Measurements from ENCODE around the gene NRDE2.

NRDE2 gene

GRCh38 chr14:90356925-90357324 is 25.2 kb upstream of the NRDE2 start:
- TF ChIP-seq, protein P1, sequence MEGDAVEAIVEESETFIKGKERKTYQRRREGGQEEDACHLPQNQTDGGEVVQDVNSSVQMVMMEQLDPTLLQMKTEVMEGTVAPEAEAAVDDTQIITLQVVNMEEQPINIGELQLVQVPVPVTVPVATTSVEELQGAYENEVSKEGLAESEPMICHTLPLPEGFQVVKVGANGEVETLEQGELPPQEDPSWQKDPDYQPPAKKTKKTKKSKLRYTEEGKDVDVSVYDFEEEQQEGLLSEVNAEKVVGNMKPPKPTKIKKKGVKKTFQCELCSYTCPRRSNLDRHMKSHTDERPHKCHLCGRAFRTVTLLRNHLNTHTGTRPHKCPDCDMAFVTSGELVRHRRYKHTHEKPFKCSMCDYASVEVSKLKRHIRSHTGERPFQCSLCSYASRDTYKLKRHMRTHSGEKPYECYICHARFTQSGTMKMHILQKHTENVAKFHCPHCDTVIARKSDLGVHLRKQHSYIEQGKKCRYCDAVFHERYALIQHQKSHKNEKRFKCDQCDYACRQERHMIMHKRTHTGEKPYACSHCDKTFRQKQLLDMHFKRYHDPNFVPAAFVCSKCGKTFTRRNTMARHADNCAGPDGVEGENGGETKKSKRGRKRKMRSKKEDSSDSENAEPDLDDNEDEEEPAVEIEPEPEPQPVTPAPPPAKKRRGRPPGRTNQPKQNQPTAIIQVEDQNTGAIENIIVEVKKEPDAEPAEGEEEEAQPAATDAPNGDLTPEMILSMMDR (IDR thresholded peaks at IDR 0.05; ENCODE audit: low read depth, low read length, missing control alignments), result no peak
- no peak overlapping the region for H3K4me3 ChIP-seq (replicated peaks; ENCODE audit: low read depth, low read length)
- DNase-seq (ENCODE audit: extremely low read depth, low read depth), result no peak

DNA sequence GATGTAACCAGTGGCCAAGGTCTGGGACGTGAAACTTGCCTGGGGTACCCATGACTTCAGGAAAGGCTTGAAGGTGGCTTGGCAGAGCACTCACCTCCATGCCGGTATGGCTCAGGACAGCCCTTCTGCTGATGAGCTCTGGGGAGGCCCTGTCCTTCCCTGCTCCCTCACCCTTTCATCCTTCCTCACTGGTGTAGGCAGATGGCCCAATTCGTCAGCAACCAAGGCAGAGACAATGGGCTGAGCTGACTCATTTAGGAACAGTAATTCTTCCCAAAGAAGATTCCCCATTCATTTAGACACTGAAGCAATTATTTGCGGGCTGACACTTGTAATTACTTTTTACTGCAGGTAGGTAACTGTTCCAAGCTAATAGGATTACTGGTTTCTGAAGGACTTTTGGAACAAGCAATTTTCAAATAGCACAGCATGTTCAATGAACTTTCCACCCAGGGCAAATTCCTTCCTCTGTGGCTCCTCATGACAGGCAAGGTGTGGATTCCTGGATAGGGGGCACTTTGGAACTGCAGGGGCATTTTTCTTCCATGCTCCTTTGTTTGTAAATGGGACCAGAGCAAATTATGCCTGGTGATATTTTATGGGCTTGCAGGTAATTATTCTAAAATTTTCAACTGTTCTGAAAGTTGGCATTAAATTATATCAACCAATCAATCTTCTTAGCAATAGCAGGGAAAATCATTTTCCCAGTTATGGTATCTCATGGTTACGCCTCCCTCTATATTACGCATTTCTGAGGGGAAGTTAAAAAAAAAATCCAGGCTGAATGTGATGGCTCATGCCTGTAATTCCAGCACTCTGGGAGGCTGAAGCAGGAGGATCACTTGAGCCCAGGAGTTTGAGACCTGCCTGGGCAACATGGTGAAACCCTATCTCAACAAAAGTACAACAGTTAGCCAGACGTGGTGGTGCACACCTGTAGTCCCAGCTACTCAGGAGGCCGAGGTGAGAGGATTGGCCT is 24.1 kb upstream of the NRDE2 start:
- no peak overlapping the region for H3K4me3 ChIP-seq (replicated peaks; ENCODE audit: low read depth, low read length)
- DNase-seq (ENCODE audit: extremely low read depth, low read depth), result no peak
- TF ChIP-seq, protein P1 (IDR thresholded peaks at IDR 0.05; ENCODE audit: low read depth, low read length, missing control alignments), result no peak

DNA sequence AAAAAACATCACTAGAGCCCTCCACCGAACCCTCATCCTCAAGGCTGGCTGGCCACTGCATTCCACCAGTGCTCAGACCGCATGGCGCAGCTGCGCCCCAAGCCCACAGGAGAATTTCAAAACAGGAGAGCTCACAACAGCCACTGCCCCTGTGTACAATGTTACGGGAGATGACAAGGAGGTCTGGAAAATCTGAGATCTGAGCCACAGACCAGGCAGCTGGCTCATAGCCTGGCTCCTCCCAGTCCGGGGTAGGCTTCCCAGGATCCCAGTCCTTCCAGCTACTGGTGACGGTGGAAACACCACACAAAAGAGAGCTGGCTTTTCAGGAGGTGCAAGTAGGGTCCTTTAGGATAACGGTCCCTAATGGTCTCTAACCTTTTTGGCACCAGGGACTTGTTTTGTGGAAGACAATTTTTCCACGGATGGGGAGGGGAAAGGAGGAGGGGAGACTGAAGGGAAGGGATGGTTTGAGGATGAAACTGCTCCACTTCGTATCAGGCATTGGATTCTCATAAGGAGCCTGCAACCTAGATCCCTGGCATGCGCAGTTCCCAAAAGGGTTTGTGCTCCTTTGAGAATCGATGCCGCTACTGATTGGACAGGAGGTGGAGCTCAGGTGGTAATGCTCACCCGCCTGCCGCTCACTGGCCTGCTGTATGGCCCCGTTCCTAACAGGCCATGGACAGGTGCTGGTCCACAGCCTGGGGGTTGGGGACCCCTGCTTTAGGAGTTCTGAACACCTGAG is 23.0 kb upstream of the NRDE2 start:
- DNase-seq (ENCODE audit: extremely low read depth, low read depth), result no peak

GRCh38 chr14:90349739-90350138 is 18.0 kb upstream of the NRDE2 start:
- DNase-seq (ENCODE audit: extremely low read depth, low read depth), result no peak
- no peak overlapping the region for H3K4me3 ChIP-seq (replicated peaks; ENCODE audit: low read depth, low read length)
- TF ChIP-seq, protein P1 (IDR thresholded peaks at IDR 0.05; ENCODE audit: low read depth, low read length, missing control alignments), result no peak

More for the DNA sequence above, 23.0 kb upstream of the NRDE2 start:
- no peak overlapping the region for H3K4me3 ChIP-seq (replicated peaks; ENCODE audit: low read depth, low read length)
- TF ChIP-seq, protein P1 (IDR thresholded peaks at IDR 0.05; ENCODE audit: low read depth, low read length, missing control alignments), result no peak

DNA sequence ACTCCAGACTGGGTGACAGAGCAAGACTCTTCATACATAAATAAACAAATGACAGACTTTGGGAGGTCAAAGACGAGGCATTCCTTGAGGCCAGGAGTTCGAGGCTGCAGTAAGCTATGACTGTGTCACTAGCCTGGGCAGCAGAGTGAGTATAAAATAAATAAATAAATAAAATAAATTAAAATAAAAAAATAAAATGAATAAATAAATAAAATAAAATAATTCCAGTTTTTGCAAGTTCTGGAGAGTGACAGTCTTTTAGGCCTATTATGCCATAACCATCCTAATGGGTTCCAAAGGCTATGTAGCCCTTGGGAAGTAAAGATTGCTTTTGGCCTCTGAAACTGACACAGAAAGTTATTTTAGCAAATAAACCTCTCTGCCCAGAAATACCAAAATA is 16.5 kb upstream of the NRDE2 start:
- H3K4me3 ChIP-seq (replicated peaks; ENCODE audit: low read depth, low read length), result no peak overlapping the region
- no peak for DNase-seq (ENCODE audit: extremely low read depth, low read depth)

GRCh38 chr14:90345239-90345557 is 13.5 kb upstream of the NRDE2 start:
- no peak for DNase-seq (ENCODE audit: extremely low read depth, low read depth)
- TF ChIP-seq, protein P1 (IDR thresholded peaks at IDR 0.05; ENCODE audit: low read depth, low read length, missing control alignments), result no peak
- H3K4me3 ChIP-seq (replicated peaks; ENCODE audit: low read depth, low read length), result no peak overlapping the region

More for the DNA sequence above, 16.5 kb upstream of the NRDE2 start:
- TF ChIP-seq, protein P1 (IDR thresholded peaks at IDR 0.05; ENCODE audit: low read depth, low read length, missing control alignments), result no peak

All from HFF-Myc (cell line).